HG03460 (cell line): Measurements from ENCODE around the gene NEK1.
"Not testable (repeated sequence)": the region's sequence is repeated elsewhere in the genome, so short reads cannot be mapped to it uniquely, and the experiment has no call there.

Experiments
- ATAC-seq: cut with Tn5 transposase; IDR thresholded peaks from one replicate; pipeline ENCODE4 v1.9.1; 2021; ENCODE audit not compliant: unreplicated experiment

The NEK1 gene

DNA sequence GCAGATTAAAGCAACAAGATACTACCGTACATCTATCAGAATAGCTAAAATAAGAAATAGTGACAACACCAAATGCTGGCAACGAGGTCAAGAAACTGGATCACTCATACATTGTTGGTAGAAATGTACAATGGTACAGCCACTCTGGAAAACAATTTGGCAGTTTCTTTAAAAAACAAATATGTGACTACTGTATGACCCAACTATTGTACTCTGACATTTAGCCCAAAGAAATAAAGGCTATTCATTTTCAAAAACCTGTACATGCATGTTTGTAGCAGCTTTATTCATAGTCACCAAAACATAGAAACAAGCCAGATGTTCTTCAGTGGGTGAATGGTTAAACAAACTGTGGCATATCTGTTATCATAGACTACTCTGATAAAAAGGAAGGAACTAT is 16.2 kb upstream of the NEK1 start:
- ATAC-seq = no peak

DNA sequence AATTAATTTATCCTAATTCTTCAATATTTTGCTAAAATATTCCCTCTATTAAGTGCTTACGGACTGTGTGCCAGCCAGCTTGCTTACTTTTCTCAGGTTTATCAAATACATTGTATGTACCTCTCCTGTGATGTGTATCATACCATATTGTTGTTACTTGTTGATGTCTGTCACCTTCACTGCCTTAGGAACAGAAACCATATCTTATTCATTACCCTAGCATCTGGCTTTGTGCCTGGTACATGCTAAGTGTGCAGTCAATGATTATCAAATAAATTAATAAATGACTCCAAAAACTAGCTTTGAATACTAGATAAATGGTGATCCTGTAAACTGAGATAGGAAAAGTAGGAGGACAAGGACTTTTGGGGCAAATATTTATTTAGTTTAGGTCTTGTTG is 14.9 kb upstream of the NEK1 start:
- ATAC-seq = peak; percentile 63

DNA sequence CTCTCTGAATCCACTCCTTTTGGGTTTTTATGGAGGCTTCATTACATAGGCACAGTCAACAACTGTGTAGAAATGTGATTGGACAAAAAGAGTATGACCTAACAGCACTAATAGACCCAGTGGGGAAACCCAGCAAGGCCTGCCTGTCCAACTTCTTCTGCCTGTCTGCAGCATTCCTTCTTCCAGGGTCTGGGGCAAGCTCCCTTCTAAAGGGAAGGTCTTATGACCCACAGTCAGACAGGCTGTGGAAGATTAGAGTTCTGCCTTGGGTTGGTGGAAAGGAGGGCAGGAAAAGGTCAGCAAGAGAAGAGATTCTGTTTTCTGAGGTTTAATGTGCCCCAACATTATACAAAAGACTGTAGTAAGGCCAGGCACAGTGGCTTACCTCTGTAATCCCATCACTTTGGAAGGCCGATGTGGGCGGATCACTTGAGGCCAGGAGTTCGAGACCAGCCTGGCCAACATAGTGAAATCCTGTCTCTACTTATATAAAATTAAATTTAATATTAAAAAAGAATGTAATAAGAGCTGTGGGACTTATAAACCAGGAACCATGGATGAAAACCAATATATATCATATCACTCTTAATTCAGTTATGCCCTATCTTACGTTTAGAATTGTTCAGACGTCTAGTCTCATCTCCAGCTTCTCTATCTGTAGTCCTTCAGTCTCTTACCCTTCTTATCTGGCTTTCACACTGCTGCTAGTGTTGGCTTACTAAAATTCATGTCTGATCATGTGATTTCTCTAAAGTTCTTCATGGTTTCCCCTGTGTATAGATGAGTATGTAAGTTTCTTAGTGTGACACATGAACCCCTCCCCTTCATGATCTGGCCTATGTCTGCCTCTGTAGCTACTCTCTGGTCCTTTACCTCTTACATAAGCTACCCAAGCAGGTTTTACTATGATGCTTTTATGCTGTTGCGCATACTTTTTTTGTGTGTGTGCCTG is 14.2 kb upstream of the NEK1 start:
- ATAC-seq = no peak

DNA sequence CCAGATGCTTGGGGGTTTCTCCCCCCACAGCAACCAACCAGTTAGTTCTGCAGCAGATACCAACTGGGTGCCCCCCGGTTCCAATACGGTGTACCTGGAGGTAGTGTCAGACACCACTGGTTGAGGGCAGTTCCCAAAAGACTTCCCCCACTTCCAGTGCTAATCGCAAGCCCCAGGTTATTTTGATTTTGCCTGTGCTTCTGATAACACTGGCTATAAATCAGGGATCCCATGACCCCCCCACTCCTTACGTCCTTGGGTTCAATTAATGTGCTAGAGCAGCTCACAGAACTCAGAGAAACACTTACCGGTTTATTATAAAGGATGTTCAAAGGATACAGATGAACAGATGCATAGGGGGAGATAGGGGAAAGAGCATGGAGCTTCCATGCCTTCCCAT is 13.5 kb upstream of the NEK1 start:
- ATAC-seq = no peak

DNA sequence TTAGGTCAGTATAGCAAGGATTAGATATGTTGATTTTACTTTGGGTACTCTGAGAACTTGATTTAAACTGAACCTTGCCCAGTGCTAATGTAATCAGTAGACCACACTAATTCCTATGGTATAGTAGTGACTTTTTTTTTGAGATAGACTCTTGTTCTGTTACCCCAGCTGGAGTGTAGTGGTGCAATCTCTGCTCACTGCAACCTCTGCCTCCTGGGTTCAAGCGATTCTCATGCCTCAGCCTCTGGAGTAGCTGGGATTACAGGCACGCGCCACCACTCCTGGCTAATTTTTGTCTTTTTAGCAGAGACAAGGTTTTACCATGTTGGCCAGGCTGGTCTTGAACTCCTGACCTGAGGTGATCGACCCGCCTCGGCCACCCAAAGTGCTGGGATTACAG is 11.6 kb upstream of the NEK1 start:
- ATAC-seq = not testable (repeated sequence)

DNA sequence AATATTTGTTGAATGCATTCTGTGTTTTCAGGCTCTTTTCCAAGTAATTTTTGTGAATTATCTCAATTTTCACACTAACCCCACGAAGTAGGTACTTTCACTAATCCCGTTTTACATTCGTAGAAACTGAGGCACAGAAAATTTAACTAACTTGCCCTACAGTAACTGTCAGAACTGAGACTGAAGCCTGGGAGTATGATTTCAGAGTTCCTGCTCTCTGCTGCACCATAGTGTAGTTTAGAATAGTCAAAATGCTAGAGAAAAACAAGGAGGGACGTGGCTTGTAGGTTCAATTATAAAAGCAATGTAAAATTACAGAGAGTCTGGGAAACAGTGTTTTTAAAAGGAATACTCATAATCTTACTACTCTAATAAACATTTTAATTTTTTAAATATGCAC is 10.2 kb upstream of the NEK1 start:
- ATAC-seq = no peak

DNA sequence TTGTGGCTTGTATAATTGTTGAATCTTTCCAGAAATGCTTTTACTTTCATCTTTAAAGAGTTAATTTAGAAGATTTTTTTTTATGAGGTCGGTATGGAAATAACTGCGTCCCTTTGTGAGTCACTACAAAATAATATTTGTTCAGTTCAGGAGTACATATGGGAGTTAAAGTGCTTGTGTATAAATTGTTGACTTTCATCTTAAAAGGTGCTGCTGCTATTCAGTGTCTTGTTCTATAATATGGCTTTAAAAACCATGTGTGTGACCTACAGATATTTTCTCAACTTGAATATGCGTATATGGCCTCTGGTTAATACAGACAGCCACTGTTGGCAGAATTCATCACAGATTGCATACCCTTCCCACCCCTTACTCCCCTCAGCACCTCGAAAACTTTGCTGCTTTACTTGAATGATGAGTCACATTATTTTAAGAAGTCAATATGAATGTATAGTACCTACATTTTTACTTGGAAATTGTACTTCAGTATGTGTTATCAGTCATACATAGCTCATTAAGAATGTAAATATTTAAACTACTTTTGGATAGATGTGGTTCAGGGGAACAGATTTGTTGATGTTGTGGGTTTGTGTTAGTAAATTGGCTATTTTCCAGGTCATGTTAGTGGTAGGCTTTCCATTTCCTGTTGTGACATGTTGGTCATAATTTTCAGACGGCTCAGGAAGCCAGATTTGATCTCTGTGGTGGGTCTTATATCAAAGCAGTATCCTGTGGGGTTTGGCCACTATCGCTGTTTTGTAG is 9.5 kb upstream of the NEK1 start:
- ATAC-seq = peak; percentile 7

DNA sequence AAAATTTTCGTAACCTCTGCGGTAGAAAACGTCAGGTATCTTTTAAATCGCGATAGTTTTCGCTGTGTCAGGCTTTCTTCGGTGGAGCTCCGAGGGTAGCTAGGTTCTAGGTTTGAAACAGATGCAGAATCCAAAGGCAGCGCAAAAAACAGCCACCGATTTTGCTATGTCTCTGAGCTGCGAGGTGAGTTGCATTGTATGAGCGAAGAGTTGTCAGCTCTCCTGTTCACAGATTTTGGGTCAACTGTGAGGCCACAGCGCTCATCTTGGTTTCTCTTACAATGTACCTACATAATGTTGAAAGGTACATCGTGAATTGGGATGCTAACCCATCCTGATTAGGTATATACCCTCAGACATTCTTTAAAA is 8.5 kb upstream of the NEK1 start:
- ATAC-seq = no peak

DNA sequence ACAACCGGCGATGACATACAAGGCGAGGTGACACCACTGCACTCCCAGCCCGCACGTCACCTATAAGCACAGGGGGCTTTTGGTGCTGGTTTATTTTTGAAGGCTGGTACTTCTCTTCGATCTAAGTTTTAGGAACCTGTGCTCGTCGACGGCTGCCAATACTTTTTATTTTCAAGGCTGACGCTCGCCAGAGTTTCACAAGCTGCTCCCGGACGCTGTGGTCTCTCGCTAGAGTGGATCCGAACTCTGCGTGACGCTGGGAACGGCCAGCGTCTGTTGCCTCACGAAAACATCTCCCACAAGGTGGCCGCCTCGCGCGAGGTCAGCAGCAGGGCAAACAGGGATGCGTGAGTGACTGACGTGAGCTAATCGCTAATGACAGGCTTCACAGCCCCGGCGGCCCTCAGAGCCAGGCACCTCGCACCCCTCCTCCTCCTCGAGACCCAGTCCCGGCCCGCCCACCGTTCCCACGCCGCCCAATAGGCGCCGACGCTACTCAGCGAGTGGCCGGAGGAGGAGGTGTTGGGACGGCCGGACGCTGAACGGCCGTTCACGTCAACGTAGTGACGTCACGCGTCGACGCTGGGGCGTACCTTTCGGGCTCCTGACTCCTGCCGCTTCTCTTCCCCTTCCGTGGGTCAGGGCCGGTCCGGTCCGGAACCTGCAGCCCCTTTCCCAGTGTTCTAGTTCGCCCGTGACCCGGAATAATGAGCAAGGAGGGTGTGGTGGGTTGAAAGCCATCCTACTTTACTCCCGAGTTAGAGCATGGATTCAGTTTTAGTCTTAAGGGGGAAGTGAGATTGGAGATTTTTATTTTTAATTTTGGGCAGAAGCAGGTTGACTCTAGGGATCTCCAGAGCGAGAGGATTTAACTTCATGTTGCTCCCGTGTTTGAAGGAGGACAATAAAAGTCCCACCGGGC is 7.8 kb upstream of the NEK1 start, which contains the start of gene CLCN3:
CLCN3 (plus strand) TSS at position 621 of the 922 bp plus-strand sequence. CDS start 15,351 bp downstream, outside the sequence.
- peak; percentile 87 for ATAC-seq

DNA sequence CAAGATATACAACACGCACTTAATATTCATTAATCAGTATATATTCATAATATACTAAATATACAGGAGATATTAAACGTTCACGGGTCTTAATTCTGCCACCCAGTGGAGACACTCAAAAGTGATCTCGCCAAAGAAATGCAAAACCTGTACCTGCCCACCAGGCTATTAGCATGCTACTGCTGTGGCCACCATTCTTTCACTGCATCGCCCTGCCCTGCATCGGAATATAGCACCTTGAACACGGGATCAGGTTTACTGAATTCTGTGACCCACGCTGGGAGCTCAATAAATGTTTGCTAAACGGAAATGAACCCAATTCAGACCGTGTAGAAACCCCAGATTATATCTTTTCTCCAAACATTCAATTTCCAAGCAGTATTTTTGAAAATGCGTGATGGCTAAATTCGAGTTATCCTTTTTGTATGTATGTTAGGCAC is 7.2 kb upstream of the NEK1 start:
- peak; percentile 39 for ATAC-seq

DNA sequence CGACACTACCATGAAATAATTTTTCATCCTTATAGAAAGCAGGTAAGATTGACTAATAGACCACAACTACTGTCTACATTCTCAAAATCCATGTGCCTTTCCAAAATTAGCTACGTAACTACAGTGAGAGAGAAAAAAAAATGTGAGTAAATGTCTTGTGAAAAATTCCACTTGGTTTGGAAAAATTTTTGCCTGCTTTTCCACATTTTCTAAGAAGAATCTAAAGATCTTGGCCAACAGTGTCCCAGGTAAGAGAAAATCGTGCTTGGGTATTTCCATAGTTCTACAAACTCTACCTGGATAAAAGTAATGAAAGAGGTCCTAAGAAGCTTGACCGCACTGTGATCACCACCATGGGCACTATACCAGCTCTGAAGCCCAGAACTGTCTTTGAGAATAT is 6.6 kb upstream of the NEK1 start:
- no peak for ATAC-seq

DNA sequence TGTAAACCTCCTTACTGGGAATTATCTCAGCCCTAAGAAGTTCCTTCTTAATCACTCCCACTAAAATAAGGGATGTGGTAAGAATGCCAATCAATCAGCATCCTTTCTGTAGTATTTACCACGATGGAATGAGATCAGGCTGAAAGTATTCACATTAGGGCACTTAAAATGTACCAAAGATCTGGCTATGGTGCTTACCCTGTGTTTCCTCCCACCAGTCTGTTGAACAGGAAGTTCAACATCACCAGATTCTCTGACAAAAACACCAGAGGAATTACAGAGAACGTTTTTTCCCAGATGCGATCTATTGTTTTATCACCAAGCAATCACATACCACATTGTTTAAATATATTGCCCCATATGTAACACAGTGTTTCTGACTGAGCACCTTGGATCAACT is 5.9 kb upstream of the NEK1 start:
- no peak for ATAC-seq

DNA sequence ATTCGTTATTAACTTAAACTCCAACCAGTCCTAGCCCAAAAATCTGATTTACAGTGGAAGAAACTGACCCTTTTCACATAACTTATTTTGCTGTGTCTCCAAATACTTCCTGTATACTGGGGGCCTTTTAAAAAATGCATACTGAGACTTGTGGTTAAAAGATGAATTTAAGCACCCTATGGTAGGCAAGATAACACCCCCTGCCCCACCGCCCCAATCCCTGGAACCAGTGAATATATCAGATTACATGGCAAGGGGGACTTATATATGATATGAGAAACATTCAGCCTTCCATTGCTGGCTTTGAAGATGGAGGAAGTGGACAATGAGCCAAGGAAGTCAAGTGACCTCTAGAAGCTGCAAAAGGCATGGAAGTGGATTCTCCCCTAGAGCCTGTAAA is 4.9 kb upstream of the NEK1 start:
- no peak for ATAC-seq

DNA sequence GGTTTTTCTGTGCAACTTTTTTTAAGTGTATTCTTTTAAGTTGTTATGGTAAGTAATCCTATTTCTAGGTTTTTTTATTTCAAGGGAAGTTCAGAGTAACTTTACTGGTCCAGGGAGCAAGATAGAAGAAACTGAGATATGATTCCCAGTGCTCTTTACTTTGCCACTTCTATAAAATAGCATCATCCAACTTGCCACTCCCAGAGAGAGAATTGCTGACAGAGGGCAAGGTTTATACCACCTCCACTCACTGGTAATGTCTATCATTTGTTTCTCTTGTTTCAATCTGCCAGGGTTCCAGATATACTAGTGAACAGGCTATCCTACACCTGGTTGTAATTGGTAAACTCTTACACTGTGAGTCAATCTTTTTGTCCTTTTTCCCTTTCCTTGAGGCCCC is 4.5 kb upstream of the NEK1 start:
- no peak for ATAC-seq

DNA sequence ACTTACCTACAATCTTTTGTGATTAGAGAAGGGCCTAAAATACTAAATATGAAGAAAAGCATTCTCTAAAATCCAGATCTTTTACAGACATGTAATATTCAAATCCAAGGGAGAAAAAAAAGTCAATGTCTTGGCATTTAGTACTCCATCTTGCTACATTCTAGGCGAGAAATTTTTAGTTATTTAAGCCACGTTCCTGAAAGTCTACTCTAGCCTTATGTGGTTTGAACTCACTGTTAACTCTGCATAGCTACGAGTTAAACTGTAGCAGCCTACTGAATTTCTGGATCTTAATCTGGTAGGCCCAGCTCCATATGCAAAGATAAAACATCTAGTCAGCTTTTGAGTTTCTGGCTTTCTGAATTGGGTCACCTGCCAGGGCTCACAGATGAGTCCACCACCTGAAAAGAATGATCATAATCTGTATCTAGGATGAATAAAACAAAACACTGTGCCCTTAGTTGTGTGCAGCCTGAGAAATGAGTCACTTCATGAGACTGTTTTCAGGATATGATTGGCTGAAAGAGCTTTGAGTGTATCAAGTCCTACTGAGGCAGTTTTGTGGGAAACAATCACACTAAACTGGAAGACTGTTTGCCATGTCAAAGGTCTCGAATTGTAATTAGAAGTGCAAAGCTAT is 3.2 kb upstream of the NEK1 start:
- ATAC-seq = no peak

DNA sequence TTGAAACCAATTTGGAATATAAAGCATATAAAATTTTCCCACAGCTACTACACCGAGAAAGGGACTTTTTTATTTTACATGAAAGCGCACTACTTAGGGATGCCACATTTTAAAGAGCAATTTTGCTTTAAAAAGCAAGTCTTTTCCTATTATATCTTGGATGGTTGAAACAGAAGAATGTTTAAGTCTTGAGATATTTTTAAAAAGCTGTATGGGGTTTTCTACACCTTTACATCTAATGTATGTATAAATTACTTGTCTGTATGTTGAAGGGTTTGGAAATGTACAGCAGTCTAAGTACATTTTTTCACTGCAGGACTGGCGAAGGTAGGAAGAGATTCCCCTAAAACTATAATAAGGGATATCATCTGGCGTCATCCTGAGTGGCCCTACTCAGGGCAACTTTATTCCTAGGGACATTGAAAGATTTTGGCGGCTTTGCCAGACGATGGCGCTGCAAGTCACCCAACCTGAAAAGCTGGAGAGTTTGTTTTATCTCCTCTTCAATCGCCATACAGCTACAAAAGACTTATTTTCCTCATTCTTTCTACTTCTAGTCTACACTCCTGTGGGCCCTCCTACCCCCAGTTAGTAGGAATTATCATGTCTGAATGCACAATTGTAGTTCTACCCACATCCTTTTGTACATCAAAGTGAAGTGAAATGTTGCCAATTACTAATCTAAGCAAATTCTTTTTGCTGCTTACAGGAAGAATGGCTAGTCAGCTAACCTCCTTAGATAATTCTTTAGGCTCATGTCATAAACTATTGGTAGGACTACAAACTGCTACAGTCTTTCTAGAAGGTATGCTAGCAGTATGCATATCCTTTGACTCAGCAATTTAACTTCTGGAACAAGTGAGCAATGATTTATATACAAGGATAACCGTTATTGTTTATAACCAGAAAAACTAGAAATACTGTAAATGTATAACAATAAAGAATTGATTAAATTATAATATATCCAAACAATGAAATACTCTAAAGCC is 782 bp upstream of the NEK1 start:
- peak; percentile 34 for ATAC-seq

DNA sequence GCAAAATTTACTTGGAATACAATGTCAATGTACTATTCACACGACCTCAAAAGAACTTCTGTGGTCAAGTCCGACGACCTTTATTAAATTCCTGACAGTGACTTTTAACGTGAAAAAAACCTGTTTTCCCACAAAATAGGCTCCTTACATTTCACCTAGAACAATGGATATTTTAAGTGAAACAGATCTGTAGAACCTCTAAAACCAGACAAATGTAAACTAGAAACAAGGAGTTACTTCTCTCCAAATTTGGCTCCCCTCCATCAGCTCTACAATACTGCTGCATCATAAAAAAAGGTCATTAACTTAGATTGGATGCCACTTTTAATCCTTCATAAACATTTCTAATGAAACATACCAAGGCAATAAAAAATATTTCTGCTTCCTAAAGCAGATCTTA is 1.2 kb downstream of the NEK1 start:
- ATAC-seq = no peak

DNA sequence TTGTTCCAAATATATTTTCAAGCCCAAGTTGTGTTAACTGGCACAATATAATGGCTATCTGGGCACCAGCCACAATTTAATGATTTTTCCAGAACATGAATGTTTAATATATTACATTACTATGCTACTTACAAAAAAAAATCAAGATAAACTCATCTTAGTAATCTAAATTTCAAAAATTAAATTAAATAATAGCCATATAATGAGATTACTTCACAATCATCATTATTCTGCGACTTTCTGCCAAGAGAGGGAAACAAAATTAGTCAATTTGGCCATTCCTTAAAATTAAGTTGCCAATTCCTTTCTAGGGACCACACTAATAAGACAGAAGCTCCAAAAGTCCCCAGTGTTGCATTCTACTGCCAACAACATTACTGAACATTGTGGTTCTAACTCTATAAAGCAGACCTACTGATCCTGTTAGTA is 7.5 kb downstream of the NEK1 start:
- ATAC-seq = no peak
